NK-92 (cell line): ENCODE measurements around the gene SLC8A2.
"Not testable (repeated sequence)": the region's sequence is repeated elsewhere in the genome, so short reads cannot be mapped to it uniquely, and the experiment has no call there.

Experiments
- DNase-seq: peaks from one replicate; lab custom pipeline; 2025; ENCODE audit not compliant: unreplicated experiment; lab: John Stamatoyannopoulos, UW

Gene SLC8A2

DNA sequence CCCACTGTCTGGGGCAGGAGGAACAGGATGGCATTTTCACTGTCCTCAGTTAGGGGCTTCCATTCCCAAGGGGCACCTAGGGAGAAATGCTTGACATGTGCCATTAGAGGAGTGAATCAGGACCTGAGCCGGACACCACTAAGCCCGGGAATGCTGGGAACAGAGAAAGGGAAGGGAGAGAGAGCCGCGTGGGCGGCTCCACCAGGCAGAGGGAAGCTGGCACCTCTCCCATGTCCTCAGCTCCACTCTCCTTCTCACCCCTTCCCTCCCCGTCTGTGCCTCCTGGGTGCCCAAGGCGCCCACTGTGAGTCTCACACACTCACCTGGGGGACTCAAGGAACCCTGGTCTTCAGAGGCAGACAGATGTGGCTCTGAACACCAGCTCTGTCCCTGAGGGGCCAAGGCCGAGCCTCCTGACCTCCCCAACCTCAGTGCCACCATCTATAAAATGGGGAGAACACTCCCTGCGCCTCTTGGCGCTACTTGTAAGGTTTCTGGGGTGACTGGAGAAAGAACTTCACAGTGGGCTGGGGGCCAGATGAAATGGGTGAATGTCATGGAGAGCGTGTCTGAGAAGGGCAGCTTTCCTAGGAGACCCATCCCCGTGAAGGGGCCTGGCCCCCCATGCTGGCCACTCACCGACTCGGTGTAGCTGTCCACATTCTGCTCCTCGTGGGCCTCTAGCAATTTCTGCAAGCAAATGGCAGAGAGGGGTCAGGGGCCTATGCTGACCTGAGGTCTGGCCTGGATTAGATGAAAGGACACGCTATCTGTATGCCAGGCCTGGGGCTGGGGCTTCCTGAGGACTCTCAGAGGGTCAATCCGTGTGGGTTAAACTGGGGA, 17.6 kb upstream of the SLC8A2 start:
- DNase-seq: no peak

DNA sequence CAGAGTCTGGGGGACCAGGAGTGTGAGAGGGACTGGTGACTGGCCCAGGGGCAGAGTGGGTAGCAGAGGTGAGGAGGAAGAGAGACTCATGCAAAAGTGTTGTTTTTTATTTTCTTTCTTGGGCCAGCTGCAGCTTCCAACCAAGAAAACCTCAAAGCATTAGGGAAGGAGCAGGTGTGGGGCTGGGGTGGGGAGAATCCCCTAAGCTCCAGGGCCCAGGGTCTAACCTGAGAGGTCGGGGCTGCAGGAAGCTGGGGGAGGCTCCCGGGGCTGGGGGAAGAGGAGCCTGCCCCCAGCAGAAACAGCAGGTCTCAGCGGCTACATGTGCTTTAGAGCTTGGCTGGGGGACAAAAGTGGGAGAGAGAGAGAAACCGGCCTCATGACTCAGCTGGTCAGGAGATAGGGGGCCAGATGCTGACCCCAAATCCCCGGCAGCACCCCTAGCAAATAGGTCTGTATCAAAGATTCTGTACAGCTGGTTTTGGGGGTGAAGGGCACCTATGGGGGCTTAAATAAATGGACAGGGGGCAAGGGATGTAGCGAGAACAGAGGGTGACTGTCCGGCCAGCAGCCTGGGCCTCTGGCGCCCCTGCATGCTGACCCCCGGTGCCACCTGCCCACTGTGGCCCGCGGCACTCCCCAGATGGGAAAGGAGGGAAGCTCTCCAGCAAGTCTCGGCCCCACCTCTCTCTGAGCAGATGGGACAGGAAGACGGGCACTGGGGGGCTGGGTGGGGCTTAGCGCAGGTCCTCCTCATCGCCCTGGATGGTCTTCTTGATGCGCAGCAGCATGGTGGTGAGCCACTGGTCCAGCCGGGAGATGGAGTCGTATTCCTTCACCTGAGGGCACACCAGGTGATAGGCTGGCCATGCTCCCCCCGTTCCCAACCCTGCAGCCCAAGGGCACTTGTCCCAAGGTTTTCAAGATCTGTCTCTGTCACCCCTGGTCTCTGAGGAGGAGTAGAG, 16.1 kb upstream of the SLC8A2 start:
- no peak for DNase-seq

DNA sequence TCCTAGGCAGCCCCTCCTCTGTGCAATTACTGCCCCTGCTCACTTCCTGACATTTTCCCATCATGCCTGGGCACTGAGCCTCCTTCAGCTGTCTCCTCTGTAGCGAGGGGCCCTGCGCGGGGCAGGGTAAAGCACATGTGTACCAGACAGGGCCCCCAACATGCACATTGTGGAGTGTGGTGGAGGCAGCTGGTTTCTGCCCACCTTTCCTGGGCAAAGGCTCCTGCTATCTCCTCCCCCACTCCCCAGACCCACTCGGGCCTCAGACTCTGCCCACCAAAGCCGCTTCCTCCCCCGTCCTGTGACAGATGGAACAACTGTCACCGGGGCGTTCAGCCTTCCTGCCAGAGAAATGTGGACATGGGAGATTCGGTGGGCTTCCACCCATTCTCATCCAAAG, 15.2 kb upstream of the SLC8A2 start:
- DNase-seq: no peak

DNA sequence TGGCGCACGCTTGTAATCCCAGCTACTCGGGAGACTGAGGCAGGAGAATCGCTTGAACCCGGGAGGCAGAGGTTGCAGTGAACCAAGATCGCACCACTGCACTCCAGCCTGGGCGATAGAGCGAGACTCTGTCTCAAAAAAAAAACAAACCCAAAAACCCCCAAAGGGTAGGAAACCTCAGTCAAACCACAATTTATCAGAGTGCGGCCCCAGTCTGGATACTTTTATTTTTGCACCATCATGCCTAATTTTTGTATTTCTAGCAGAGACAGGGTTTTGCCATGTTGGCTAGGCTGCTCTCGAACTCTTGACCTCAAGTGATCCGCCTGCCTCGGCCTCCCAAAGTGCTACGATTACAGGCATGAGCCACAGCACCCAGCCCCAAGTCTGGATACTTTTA, 14.5 kb upstream of the SLC8A2 start:
- DNase-seq: not testable (repeated sequence)

DNA sequence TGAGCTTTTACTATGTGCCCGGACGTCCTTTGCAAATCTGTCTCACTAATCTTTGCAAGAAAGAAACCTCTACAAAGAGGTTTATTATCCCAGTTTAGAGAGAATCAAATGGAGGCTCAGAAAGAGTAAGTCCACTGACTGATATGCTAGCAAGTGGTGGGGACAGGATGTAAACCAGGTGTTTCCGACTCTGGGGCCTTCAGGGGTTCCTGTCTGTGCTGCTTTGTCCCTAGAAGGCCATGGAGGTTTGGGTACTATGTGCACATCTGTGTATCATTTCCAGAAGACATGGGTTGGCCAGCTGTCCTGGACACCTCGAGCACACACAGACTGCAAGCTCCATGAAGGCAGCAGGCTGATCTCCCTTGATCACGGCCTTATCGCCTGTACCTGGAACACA, 13.5 kb upstream of the SLC8A2 start:
- no peak for DNase-seq

DNA sequence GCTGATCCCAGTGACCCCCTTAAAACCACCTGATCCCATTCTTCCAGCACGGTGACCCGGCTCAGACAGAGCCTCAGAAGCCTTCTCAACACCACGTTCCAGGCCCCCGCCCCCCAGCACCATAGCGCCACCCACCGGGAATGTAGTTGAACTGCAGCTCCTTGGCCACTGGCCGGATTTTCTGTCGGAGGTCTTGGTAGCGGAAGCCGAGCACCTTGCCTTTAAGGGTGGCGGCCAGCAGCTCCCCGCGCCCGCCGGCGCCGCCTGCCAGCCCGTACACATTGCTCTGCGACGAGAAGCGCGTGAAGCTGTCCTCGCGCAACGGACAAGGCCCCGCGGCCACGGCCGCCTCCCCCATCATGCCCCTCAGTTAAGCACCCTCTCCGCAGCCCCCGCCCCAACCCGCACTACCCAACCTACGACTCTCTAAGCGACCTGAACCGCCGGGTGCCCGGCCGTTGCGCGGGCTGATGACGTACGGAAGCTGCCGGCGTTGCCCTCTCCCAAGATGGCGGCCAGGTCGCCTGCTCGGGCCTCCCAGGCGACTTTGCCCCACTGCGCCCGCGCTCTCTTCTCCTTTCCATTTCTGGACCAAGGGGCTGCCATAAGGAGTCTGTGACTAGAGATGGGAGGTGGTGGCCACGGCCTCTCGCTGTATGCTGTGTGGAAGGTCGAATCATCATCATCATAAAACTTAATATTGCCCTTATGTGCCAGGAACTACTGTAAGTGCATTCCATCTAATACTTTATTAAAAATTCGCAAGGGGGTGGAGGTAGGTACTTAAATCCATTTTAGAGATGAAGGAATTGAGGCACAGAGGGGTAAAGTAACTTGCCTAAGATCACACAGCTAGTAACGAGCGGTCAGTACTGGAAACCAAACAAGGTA, 12.4 kb upstream of the SLC8A2 start, which contains the start of gene KPTN:
Gene KPTN (minus strand): TSS at position 420 of the 891 bp plus-strand sequence. CDS start 59 bp downstream, at position 361.
- DNase-seq: peak; percentile 31

DNA sequence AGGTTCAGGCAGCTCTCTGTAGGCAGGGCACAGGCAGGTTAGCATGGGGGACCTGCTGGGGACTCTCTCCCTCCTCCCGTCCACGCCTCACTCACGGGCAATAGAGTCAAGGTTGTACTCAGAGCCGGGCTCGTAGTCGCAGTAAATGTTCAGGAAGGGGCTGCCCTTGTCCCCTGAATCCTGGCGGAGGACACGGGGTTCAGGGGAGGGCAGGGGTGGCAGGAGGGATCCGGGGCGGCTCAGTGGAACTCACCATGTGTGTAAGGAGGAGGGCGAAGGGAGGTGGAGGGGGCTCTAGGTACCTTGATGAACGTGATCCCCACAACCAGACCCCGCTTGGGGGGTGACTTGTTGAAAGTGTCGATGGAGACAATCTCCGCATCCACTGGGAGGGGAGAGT, 11.5 kb upstream of the SLC8A2 start:
- no peak for DNase-seq

DNA sequence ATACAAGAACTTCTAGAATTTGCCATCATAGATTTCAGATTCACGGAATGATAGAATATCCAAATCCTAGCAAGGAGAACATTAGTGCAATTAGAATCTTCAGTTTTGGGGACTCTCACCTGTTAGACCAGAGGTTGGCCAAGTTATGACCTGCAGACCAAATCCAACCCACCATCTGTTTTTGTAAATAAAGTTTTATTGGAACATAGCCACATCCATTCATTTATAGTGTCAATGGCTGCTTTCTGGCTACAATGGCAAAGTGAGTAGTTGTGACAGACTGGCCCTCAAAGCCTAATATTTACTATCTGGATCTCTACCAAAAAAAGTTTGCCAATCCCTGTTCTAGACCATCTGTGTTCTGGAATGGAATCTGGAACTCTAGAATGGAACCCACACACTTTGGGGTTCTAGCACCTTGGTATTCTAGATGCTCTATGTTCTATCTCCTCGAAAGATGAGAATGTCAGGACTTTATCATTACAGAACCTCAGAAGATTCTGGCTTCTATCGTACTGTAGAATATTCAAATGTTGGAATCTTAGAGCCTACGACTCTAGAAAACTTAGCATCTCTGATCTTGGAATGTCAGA, 9.9 kb upstream of the SLC8A2 start:
- DNase-seq: no peak

DNA sequence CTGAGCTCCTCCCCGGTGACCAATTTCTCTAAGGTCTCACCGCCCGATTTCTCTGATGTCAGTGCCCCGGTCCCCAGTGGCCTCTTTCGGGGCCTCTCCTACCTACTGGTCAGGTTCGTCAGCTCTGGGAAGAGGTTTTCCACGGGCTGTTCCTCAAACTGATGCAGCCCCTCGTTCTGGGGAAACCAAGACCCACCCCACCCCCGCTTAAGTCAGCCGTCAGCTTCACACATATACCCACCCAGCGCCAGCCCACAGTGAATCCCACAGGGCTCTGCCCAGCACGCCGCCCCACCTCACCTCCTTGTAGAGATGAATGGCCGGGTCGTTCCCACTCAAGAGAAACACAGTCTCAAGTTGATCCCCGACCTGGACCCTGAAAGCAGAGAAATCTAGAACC, 9.0 kb upstream of the SLC8A2 start:
- no peak for DNase-seq

DNA sequence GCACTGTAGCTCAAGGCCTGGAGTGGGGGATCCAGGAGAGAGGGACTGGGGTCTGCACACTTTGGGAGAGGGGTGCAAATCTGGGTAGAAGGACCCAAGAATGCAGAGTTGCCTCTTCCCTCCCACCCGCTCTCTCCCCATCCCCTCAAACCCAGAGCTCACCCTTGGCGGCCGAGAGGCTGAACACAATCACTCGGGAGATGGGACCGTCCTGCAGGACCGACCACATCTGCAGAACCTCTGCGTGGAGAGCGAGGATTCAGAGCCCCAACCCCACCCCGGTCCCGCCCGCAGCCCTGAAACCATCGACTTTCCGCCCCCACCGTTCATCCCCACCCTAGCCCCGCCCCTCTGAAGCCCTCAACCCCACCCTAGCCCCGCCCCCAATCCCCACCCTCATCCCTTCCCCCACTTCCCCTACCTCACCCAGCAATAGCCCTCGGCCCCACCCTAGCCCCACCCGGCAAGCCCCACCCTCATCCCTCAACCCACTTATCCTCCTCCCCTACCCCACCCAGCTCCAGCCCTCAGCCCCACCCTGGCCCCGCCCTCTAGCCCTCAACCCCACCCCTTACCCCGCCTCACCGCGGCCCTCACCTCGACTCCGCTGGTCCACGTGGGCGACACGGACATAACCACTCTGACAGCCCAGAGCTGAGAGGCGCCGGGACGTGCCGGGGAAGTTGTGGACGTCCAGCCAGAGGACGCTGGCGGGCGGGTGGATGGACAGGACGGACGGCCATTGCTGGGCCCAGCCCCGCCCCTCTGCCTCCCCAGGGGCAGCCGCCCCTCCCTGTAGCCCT, 8.2 kb upstream of the SLC8A2 start:
- DNase-seq: no peak

DNA sequence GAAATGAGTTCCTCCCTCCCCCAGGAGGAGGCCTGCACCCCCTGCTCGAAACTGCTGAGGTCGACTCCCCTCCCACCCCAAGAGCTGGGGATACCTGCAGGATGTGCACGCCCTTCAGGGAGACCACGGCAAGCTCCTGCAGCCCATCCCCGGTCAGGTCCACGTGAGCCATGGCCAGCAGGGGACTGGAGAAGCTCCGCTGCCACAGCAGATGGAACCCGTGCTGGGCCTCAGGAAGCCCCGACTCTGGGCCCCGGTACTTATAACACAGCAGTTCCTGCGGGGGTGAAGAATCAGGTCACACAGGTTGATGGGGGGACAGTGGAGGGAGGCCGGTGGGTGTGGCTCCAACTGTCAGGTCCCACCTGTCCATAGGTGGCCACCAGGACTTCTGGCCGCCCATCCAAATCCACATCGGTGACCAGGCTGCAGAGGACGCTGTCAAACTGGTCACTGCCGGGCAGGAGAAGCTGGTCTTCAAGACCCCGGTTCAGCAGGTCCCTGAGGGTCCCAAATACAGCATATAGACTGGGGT, 4.8 kb upstream of the SLC8A2 start:
- DNase-seq: no peak

DNA sequence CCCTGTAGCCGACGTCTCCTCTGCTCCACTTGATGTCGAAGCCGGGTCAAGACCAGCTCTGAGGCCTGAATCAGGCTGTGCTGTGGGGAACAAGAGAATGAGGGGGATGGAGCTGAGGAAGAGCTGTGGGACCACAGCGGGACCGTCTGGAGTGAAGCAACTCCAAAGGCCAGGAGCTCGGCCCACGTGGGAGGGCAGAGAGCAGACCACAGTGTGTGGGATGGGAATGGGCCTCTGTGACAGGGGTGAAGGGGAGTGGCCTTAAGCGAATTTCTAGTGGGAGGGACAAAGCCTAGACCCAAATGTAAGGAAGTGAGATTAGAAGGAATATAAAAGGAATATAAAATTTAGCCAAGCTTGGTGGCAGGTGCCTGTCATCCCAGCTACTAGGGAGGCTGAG, 3.8 kb upstream of the SLC8A2 start:
- no peak for DNase-seq

DNA sequence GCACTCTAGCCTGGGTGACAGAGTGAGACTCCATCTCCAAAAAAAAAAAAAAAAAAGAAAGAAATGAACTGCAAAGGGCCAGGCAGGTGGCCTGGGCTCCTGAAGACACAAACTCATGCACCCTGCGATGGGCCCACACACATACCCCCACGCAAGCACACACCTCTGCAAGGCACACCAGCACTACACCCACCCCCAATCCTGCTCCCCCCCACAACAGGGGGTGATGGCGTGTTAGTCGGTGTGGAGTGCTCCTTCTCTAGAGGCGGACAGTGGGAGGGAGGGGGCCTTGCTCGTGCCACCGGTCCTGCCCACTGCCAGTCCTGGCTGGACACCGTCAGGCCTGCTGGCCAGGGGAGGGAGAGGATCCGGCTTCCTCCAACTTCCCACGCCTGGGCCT, 1.6 kb upstream of the SLC8A2 start:
- DNase-seq: no peak

DNA sequence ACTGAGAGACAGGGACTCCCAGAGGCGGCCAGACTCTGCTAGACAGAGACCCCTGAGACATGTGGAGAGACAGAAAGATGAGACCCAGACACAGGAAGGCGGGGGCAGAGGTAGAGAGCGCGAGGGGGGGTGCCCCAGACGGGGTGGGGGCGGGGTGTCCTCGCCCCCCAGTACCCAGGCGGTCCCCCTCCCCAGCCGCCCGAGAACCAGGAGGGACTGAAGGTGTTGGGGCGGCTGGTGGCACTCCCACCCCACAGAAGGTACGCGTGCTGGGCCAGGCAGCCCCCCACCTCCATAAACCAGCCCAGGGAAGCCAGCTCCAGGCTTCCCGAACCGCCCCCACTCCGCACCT, 336 bp downstream of the SLC8A2 start:
- no peak for DNase-seq

DNA sequence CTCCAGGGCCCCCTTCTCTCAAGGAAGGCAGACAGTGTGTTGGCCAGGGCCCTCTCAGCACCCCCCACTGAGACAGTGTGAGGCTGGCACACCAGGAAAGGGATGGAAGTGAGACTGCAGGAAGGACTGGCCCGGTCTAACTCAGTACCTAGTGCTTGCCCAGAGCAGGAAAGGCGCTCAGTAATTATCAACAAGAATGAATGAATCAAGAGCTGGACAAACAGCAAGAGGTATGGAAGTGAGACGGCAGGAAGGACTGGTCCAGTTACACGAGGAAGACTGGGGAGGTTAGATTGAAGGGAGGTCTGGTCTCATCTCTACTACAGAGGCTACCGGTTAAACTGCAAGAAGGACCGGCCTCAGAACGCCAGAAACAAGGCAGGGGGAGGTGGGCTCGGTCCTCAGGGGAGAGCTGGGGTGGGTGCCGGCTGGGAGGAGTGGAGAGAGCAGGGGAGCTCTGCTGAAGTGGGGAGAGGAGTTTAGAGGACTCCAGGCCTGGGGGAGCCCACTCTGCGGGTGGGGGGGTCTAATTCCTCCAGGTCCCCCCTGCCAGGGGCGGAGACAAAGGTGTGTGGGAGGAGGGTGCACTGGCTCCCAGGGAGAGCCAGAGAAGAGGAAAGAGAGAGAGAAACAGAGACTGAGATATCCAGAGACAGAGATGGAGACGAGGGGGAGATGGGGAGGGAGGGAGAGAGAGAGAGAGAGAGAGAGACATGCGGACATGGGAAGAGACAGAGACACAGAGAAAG, 1.1 kb downstream of the SLC8A2 start:
- DNase-seq: no peak

DNA sequence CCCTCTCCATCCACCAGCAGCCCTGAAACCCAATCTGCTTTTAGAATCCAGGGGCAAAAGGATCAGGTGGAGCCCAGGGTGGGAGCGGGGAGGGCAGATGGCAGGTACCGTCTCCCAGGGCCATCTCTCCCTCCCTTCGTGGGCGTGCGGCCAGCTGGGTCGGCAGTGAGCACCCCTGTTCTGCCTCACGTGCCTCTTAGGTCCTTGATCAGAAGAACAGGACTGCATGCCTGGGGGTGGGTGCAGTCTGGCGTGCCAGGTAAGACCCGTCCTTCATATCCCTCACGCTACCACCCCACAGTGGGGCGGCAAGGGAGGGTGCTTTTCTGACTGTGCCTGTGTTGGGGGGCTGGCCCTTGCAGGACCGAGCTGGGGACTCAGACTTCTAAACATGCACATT, 2.0 kb downstream of the SLC8A2 start:
- no peak for DNase-seq

DNA sequence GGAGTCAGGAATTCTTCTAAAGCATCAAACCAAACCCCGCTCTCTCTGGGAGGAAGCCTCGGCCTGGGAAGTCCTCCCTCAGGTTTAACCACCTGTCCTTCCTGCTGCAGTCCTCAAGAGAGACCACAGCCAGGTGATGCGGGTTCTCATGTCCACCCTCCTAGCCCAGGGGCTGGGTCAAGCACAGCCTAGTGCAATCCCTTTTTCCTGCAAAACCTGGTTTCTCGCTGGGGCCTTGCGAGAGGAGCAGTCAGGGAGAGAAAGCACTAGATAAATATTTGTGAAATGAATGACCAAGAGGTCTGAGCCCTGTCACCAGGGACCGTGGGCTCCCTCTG, 2.4 kb downstream of the SLC8A2 start:
- DNase-seq: no peak

DNA sequence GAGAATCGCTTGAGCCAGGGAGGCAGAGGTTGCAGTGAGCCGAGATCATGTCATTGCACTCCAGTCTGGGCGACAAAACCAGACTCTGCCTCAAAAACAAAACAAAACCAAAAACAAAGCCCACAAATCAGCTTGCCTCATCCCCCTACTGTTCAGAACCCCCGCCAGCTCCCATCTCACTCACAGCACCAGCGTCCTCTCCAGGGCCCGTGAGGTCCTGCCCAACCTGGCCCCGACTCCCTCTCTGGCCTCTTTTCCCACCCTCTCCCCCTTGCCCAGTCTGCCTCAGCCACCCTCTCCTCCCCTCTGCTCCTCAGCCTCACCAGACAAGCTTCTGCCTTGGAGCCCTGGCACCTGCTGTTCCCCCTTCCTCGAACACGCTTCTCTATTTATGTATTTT, 3.8 kb downstream of the SLC8A2 start:
- no peak for DNase-seq

DNA sequence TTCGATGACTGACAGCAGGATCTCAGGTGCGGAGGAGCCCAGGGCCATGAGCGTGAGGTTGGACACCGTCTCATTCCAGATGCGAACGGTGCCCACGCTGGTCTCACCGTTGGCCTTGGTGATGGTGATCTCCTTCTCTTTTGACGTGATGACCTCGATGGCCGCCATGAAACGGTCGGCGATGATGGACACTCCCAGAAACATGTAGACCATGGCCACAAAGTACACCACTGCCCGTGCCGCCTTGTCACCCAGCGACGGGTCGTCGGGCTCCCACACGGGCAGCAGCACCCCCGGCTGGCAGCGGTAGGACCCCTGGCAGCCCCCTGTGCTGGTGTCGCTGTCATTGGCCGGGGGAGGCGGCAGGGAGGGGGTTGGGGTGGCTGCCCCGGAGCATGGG, 5.7 kb downstream of the SLC8A2 start:
- no peak for DNase-seq
